Mucosa of descending colon (tissue), 3 donors: ENCODE data around the gene NASP. TPM values are rescaled to one million over a fixed set of nuclear protein-coding genes. Genes with fewer than 3 reads are reported as not detected.

ENCODE experiments used
- ATAC-seq: fragments of 200-7000 bp; cut with Tn5 transposase; one replicate; pipeline ENCODE4 v1.9.1; 2020; ENCODE audit warnings: mild to moderate bottlenecking, moderate library complexity
- DNase-seq, 3 donors: peaks; one replicate each; pipeline ENCODE4 v3.0.0-alpha.2; 2020
- H3K36me3 ChIP-seq: fragments of 200-600 bp; one replicate; pipeline ENCODE4 v1.8.0; 2021; ENCODE audit warnings: low read depth, mild to moderate bottlenecking
- H3K4me1 ChIP-seq: fragments of 200-600 bp; one replicate; pipeline ENCODE4 v1.8.0; 2021; ENCODE audit warnings: low read depth, mild to moderate bottlenecking
- H3K4me3 ChIP-seq: fragments of 200-600 bp; one replicate; pipeline ENCODE4 v1.8.0; 2021; ENCODE audit warnings: mild to moderate bottlenecking
- H3K9me3 ChIP-seq: fragments of 200-600 bp; one replicate; pipeline ENCODE4 v1.8.0; 2021; ENCODE audit warnings: mild to moderate bottlenecking
- CTCF ChIP-seq: fragments of 200-600 bp; IDR thresholded peaks from one replicate; pipeline ENCODE4 v1.8.0; 2022; ENCODE audit warnings: antibody characterized with exemption, mild to moderate bottlenecking
- intact Hi-C, 2 donors: fragments of 100-400 bp; cut with DNase I in 1 of 2; cut with micrococcal nuclease in 1 of 2; formaldehyde crosslinking; loops; one replicate each; pipeline versions ENCODE4 v1.11.0 to v1.11.1; 2022; cut with DNase I, micrococcal nuclease
- total RNA-seq, 3 donors: library from RNA; stranded (reverse); fragmentation: NEBNext Ultra II Directional in 2 of 3; extraction: Animal tissue kit (Norgen Biotek cat#: 25700) in 2 of 3; gene quantifications; one replicate each; pipeline versions ENCODE4 v1.2.1 to v1.2.4, GENCODE V29; 2021 to 2023
- donor health status: DM: no; HTN: no; CAD: no; lungs with moderate emphysema.
- donor health status: DM: no; HTN: no; CAD: no.
- donor health status: DM: no; HTN: yes; CAD: no.

The NASP gene
- total RNA-seq, 3 donors from 2014 or later, result 51.5 to 69.1 (median 60.1) TPM

DNA sequence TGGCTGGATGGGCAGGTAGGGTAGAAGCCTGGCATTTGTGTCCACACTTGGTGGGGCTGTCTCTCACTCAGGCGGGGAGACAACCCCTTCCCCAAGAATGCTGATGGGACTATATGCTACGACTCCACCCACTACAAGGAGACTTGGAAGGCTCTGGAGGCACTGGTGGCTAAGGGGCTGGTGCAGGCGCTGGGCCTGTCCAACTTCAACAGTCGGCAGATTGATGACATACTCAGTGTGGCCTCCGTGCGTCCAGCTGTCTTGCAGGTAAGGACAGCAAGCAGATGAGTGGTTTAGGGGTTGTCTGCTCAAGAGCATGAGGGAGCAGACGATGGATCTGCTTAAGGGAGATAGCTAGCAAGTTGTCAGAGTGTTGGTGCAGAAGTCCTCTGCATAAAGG lies 15.9 kb upstream of the NASP start:
- Histone ChIP-seq H3K9me3 (no peaks in the 10 kb centered on the region), H3K36me3 (peaks cover 4% of the 10 kb centered on the region), H3K4me3 (no peak overlapping the region), H3K4me1 (no peaks in the 10 kb centered on the region)
- no peak for DNase-seq
- no peak for ATAC-seq
- TF ChIP-seq CTCF, result no peak
- intact Hi-C loops, result no loop called here

- peaks cover 4% of the 10 kb centered on the region for H3K36me3 ChIP-seq
- intact Hi-C loops, result no loop called here
Measured at GRCh38 chr1:45568421-45568820, 15.4 kb upstream of the NASP start.

DNA sequence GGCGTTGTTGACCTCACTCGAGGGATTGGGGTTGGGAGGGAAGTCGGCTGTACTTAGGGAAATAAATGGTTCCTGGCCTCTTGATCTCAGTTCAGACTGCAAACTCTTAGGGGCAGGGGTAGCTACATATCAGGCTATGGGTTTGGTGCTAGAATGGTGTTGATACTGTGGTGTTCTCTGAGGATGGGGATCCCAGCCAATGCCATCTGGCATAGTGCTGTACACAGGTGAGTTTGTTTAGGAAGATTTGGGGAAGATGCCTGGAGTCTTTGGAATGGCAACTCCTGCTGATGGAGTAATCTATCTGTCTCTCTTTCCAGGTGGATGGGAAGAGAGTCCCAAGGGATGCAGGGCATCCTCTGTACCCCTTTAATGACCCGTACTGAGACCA lies 14.3 kb upstream of the NASP start:
- TF ChIP-seq CTCF, result no peak
- intact Hi-C loops, result no loop called here
- Histone ChIP-seq H3K9me3 (no peaks in the 10 kb centered on the region), H3K4me3 (no peak overlapping the region), H3K4me1 (no peaks in the 10 kb centered on the region), H3K36me3 (peaks cover 4% of the 10 kb centered on the region)
- ATAC-seq, result no peak
- no peak for DNase-seq

More at GRCh38 chr1:45568421-45568820, 15.4 kb upstream of the NASP start:
- no peak for TF ChIP-seq CTCF
- ATAC-seq (no peak), DNase-seq (no peak)
- no peak overlapping the region for H3K4me3 ChIP-seq
- H3K9me3 ChIP-seq, result no peaks in the 10 kb centered on the region
- H3K4me1 ChIP-seq, result no peaks in the 10 kb centered on the region

GRCh38 chr1:45569962-45570581 lies 13.8 kb upstream of the NASP start:
- Histone ChIP-seq H3K4me3 (no peak overlapping the region), H3K4me1 (no peaks in the 10 kb centered on the region), H3K9me3 (no peaks in the 10 kb centered on the region), H3K36me3 (peaks cover 4% of the 10 kb centered on the region)
- DNase-seq, result peak in 2 of 3 donors; percentile 62 to 73
- peak; percentile 97 for ATAC-seq
- intact Hi-C loops, result loop anchor here (5.0 to 10.0 kb wide), 4 partner anchors 53 to 215 kb away; no protein-coding TSS in a partner anchor
- TF ChIP-seq CTCF, result peak; percentile 90

GRCh38 chr1:45570631-45571030 lies 13.2 kb upstream of the NASP start:
- no peak overlapping the region for H3K4me3 ChIP-seq
- no peak for DNase-seq
- intact Hi-C loops, result loop anchor here (5.0 to 10.0 kb wide), 4 partner anchors 53 to 216 kb away; no protein-coding TSS in a partner anchor
- no peaks in the 10 kb centered on the region for H3K4me1 ChIP-seq
- TF ChIP-seq CTCF, result no peak
- no peaks in the 10 kb centered on the region for H3K9me3 ChIP-seq
- no peak for ATAC-seq
- H3K36me3 ChIP-seq, result peaks cover 4% of the 10 kb centered on the region
